ENCODE measurements around the gene RGS6. TPM values are rescaled to one million over a fixed set of nuclear protein-coding genes. Genes with fewer than 3 reads are reported as not detected.

The RGS6 gene
- total and polyA plus RNA-seq, 2 donors (not counting 1 experiment from before 2014, with no cell fraction given): not detected

DNA sequence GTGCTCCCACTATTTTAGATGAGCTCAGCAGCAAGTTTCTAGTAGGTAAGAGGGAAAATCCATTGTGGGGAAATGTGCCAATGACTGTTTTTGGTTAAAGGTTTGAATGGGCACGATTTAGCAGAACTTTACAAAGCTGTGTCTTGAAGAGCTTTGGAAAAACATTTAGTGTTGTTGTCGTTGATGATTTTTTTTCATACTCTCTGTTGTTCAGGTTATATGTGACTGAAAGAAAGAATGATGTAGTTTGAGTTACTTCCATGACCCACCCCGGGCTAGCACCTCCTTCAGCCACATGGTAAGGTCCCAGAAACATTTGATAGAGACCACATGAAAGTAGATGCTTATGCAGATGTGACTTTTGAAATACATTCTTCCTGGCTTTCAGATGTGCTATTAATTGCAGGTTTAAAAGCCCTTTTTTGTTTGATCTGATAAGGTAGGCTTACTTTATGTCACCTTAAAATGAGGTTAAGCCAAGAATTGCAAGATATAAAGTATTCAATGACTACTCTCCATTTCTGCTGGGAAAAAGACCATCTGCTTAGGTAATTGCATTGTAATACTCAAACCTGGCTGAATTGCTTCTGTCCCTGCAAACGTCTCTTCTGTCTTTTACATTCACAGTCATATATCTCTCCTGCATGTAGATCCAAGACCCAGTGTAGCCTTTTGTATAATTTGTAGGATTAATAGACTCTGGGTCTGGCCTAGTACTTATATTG lies 250.6 kb downstream of the RGS6 start:
- no peak overlapping the region for H2AFZ ChIP-seq (ENCODE audit: low read length)
- DNase-seq (ENCODE audit: low read depth in 2 of 2): no peak
- TF ChIP-seq, protein P1, sequence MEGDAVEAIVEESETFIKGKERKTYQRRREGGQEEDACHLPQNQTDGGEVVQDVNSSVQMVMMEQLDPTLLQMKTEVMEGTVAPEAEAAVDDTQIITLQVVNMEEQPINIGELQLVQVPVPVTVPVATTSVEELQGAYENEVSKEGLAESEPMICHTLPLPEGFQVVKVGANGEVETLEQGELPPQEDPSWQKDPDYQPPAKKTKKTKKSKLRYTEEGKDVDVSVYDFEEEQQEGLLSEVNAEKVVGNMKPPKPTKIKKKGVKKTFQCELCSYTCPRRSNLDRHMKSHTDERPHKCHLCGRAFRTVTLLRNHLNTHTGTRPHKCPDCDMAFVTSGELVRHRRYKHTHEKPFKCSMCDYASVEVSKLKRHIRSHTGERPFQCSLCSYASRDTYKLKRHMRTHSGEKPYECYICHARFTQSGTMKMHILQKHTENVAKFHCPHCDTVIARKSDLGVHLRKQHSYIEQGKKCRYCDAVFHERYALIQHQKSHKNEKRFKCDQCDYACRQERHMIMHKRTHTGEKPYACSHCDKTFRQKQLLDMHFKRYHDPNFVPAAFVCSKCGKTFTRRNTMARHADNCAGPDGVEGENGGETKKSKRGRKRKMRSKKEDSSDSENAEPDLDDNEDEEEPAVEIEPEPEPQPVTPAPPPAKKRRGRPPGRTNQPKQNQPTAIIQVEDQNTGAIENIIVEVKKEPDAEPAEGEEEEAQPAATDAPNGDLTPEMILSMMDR (conservative IDR thresholded peaks at IDR 0.05 in 1 of 2, IDR thresholded peaks at IDR 0.05 in 1 of 2; ENCODE audit: low read depth in 1 of 2, low read length in 2 of 2): no peak
- no peak for TF ChIP-seq EZH2 (IDR thresholded peaks at IDR 0.05; ENCODE audit: low read length, missing control alignments)
- no peaks in the 10 kb centered on the region for H3K36me3 ChIP-seq (ENCODE audit: control insufficient read depth, insufficient read depth, low read length)
- no peak overlapping the region for H3K4me2 ChIP-seq (ENCODE audit: extremely low read depth, insufficient read depth, low read length)
- H3K4me3 ChIP-seq (replicated peaks in 1 of 4; ENCODE audit: control extremely low read depth in 1 of 4, insufficient read depth in 1 of 4, low read depth in 3 of 4, low read length in 4 of 4): no peak overlapping the region
- no peaks in the 10 kb centered on the region for H3K4me1 ChIP-seq (ENCODE audit: control insufficient read depth, extremely low read depth, insufficient read depth, low read length)
- no peaks in the 10 kb centered on the region for H3K79me2 ChIP-seq (ENCODE audit: control insufficient read depth, insufficient read depth, low read length)
- no peak overlapping the region for H3K27ac ChIP-seq (ENCODE audit: insufficient read depth, low read length)
- no peaks in the 10 kb centered on the region for H4K20me1 ChIP-seq (ENCODE audit: control insufficient read depth, extremely low read depth, insufficient read depth, low read length)
- no peak overlapping the region for H3K9ac ChIP-seq (ENCODE audit: insufficient read depth, low read length)
- no peaks in the 10 kb centered on the region for H3K9me3 ChIP-seq (ENCODE audit: control insufficient read depth, insufficient read depth, low read depth, low read length)
- no peaks in the 10 kb centered on the region for H3K27me3 ChIP-seq (ENCODE audit: control insufficient read depth, insufficient read depth, low read length)

DNA sequence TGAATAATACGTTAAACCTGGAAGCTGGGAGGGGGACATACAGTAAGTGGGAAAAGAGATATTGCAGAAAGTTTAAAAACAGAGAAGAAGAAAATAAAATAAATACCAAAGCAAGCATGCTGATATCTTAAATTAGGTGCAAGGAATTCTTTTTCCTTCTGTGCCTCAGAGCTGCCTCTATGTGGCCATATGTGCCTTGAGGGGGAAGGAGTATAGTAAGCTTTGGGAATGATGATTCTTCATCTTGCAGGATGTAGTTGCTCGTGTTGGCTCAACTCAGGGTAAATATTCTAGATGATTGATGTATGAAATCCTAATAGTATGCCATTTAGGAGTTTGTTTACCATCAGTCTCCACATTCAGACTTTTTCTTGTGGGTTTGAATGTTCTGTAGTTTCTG lies 251.4 kb downstream of the RGS6 start:
- Histone ChIP-seq H3K9ac (ENCODE audit: insufficient read depth, low read length) (no peak overlapping the region), H3K27me3 (ENCODE audit: control insufficient read depth, insufficient read depth, low read length) (no peaks in the 10 kb centered on the region), H3K36me3 (ENCODE audit: control insufficient read depth, insufficient read depth, low read length) (no peaks in the 10 kb centered on the region), H2AFZ (ENCODE audit: low read length) (no peak overlapping the region), H3K4me2 (ENCODE audit: extremely low read depth, insufficient read depth, low read length) (no peak overlapping the region), H3K27ac (ENCODE audit: insufficient read depth, low read length) (no peak overlapping the region), H3K4me3 (replicated peaks in 1 of 4; ENCODE audit: control extremely low read depth in 1 of 4, insufficient read depth in 1 of 4, low read depth in 3 of 4, low read length in 4 of 4) (no peak overlapping the region), H3K4me1 (ENCODE audit: control insufficient read depth, extremely low read depth, insufficient read depth, low read length) (no peaks in the 10 kb centered on the region), H4K20me1 (ENCODE audit: control insufficient read depth, extremely low read depth, insufficient read depth, low read length) (no peaks in the 10 kb centered on the region), H3K9me3 (ENCODE audit: control insufficient read depth, insufficient read depth, low read depth, low read length) (no peaks in the 10 kb centered on the region), H3K79me2 (ENCODE audit: control insufficient read depth, insufficient read depth, low read length) (no peaks in the 10 kb centered on the region)
- no peak for DNase-seq (ENCODE audit: low read depth in 2 of 2)
- TF ChIP-seq EZH2 (IDR thresholded peaks at IDR 0.05; ENCODE audit: low read length, missing control alignments): no peak
- TF ChIP-seq, protein P1 (conservative IDR thresholded peaks at IDR 0.05 in 1 of 2, IDR thresholded peaks at IDR 0.05 in 1 of 2; ENCODE audit: low read depth in 1 of 2, low read length in 2 of 2): no peak

DNA sequence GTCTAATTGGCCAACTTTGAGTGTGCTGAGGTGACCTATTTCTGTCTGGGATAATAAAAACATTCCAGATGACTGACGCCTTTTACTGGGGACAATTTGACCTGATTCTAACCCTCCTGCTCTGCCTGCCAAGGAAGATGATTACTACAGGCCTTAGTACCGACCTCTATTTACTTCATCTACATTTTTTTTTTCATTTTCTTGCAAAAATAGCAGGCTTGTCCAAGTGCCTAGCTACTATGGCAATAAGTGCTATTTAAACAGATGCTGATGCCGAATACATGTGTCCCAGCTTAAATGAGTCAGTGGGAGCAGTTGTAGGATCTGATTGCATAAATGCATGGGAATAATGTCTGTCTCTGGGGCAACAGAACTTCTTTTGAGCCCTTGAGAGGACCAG lies 254.3 kb downstream of the RGS6 start:
- TF ChIP-seq EZH2 (IDR thresholded peaks at IDR 0.05; ENCODE audit: low read length, missing control alignments): no peak
- TF ChIP-seq, protein P1 (conservative IDR thresholded peaks at IDR 0.05 in 1 of 2, IDR thresholded peaks at IDR 0.05 in 1 of 2; ENCODE audit: low read depth in 1 of 2, low read length in 2 of 2): no peak
- H3K4me2 ChIP-seq (ENCODE audit: extremely low read depth, insufficient read depth, low read length): no peak overlapping the region
- H3K9me3 ChIP-seq (ENCODE audit: control insufficient read depth, insufficient read depth, low read depth, low read length): no peaks in the 10 kb centered on the region
- no peaks in the 10 kb centered on the region for H3K79me2 ChIP-seq (ENCODE audit: control insufficient read depth, insufficient read depth, low read length)
- DNase-seq (ENCODE audit: low read depth in 2 of 2): no peak
- no peak overlapping the region for H3K4me3 ChIP-seq (replicated peaks in 1 of 4; ENCODE audit: control extremely low read depth in 1 of 4, insufficient read depth in 1 of 4, low read depth in 3 of 4, low read length in 4 of 4)
- H3K27ac ChIP-seq (ENCODE audit: insufficient read depth, low read length): no peak overlapping the region
- H3K9ac ChIP-seq (ENCODE audit: insufficient read depth, low read length): no peak overlapping the region
- no peaks in the 10 kb centered on the region for H4K20me1 ChIP-seq (ENCODE audit: control insufficient read depth, extremely low read depth, insufficient read depth, low read length)
- H3K27me3 ChIP-seq (ENCODE audit: control insufficient read depth, insufficient read depth, low read length): no peaks in the 10 kb centered on the region
- H3K36me3 ChIP-seq (ENCODE audit: control insufficient read depth, insufficient read depth, low read length): no peaks in the 10 kb centered on the region
- H3K4me1 ChIP-seq (ENCODE audit: control insufficient read depth, extremely low read depth, insufficient read depth, low read length): no peaks in the 10 kb centered on the region
- H2AFZ ChIP-seq (ENCODE audit: low read length): no peak overlapping the region

Data from fibroblast of lung (primary cell).